HCT116 (cell line): ENCODE measurements around the gene MAP2K2. TPM values are rescaled to one million over a fixed set of nuclear protein-coding genes. Genes with fewer than 3 reads are reported as not detected.

Source experiments
- ATAC-seq: fragments of 200-7000 bp; cut with Tn5 transposase; 2 replicates; pipeline ENCODE4 v1.9.1; 2020; ENCODE audit warnings: mild to moderate bottlenecking, moderate library complexity
- BruUV-seq: library from RNA; stranded (reverse); fragments of 400-500 nt; replicated peaks from 2 replicates; lab custom pipeline; 2021; lab: Mats Ljungman, UMichigan
- CTCF ChIA-PET: fragments of 300-600 bp; sonication (Branson Sonifier 250); formaldehyde crosslinking; loops from one replicate; lab custom pipeline; 2021; ENCODE audit warnings: antibody characterized with exemption; lab: Charles Lee
- POLR2A ChIA-PET: fragments of 300-600, 350-600 bp; sonication (Branson Sonifier 250); formaldehyde crosslinking; loops from one replicate; lab custom pipeline; 2021; ENCODE audit warnings: antibody characterized with exemption; lab: Charles Lee
- RAD21 ChIA-PET, 2 experiments: fragments of 300-600 bp; sonication (Branson Sonifier 250); formaldehyde crosslinking; loops; one replicate each; lab custom pipeline; 2023; ENCODE audit warnings: low total read pairs in 2 of 2; ENCODE audit not compliant: uncharacterized antibody in 2 of 2, unreplicated experiment in 2 of 2, low non-redundant PET in 1 of 2; lab: Charles Lee
- DNase-seq: peaks from one replicate; pipeline ENCODE4 v3.0.0-alpha.2; 2010; ENCODE audit warnings: low read depth, low spot score
- H2AFZ ChIP-seq: fragments of 200-600 bp; shearing (Covaris generic), sonication (generic); 2 replicates; pipeline ENCODE4 v1.6.1; 2017; ENCODE audit warnings: low read depth, mixed run types, mixed read lengths, antibody characterized with exemption, low read length; ENCODE audit not compliant: poor library complexity, severe bottlenecking
- H3K27ac ChIP-seq: 2 replicates; pipeline ENCODE4 v1.5.1; 2012; ENCODE audit warnings: low read depth, low read length
- H3K27me3 ChIP-seq: fragments of 200-600 bp; sonication (generic); 2 replicates; pipeline ENCODE4 v1.6.1; 2016; ENCODE audit warnings: mixed run types, low read length, mixed read lengths; ENCODE audit not compliant: insufficient read depth
- H3K36me3 ChIP-seq, 2 experiments: fragments of 200-500 bp in 1 of 2; fragments of 200-600 bp in 1 of 2; sonication (Bioruptor generic) in 1 of 2; sonication (generic) in 1 of 2; 2 replicates each; pipeline versions ENCODE4 v1.5.1 to v1.6.1; 2014 to 2016; ENCODE audit warnings: low read length in 2 of 2, inconsistent platforms in 1 of 2, mixed read lengths in 1 of 2, mixed run types in 1 of 2; ENCODE audit not compliant: insufficient read depth in 2 of 2, control insufficient read depth in 1 of 2
- H3K4me1 ChIP-seq, 2 experiments: fragments of 200-600 bp in 1 of 2; sonication (generic) in 1 of 2; 2 replicates each; pipeline versions ENCODE4 v1.5.1 to v1.6.1; 2012 to 2017; ENCODE audit warnings: low read length in 2 of 2, inconsistent platforms in 1 of 2, mild to moderate bottlenecking in 1 of 2, mixed read lengths in 1 of 2, mixed run types in 1 of 2, moderate library complexity in 1 of 2; ENCODE audit not compliant: insufficient read depth in 2 of 2, control insufficient read depth in 1 of 2
- H3K4me2 ChIP-seq: fragments of 200-600 bp; sonication (generic); 2 replicates; pipeline ENCODE4 v1.6.1; 2017; ENCODE audit warnings: mixed run types, low read length, mixed read lengths
- H3K4me3 ChIP-seq, 2 experiments: fragments of 200-600 bp in 1 of 2; sonication (generic) in 1 of 2; replicated peaks in 1 of 2; 2 replicates each; pipeline ENCODE4 v1.5.1; 2011 to 2016; ENCODE audit warnings: low read length in 2 of 2, control low read depth in 1 of 2, low read depth in 1 of 2, mild to moderate bottlenecking in 1 of 2, mixed read lengths in 1 of 2, mixed run types in 1 of 2
- H3K79me2 ChIP-seq: fragments of 200-600 bp; sonication (generic); 2 replicates; pipeline ENCODE4 v1.6.1; 2017; ENCODE audit warnings: mild to moderate bottlenecking, mixed run types, low read length, moderate library complexity, mixed read lengths; ENCODE audit not compliant: insufficient read depth
- H3K9ac ChIP-seq: fragments of 200-600 bp; sonication (generic); 2 replicates; pipeline ENCODE4 v1.6.1; 2016; ENCODE audit warnings: low read length, mixed read lengths
- H3K9me2 ChIP-seq: fragments of 200-600 bp; sonication (generic), shearing (Covaris generic); 2 replicates; pipeline ENCODE4 v1.6.1; 2017; ENCODE audit warnings: mixed run types, mild to moderate bottlenecking, moderate library complexity; ENCODE audit not compliant: insufficient read depth
- H3K9me3 ChIP-seq, 2 experiments: fragments of 200-500 bp in 1 of 2; fragments of 200-600 bp in 1 of 2; sonication (Bioruptor generic) in 1 of 2; sonication (generic) in 1 of 2; 2 replicates each; pipeline ENCODE4 v1.6.1; 2014 to 2017; ENCODE audit warnings: low read length in 2 of 2, mixed read lengths in 2 of 2, inconsistent platforms in 1 of 2, low read depth in 1 of 2, mild to moderate bottlenecking in 1 of 2, mixed run types in 1 of 2, moderate library complexity in 1 of 2; ENCODE audit not compliant: control insufficient read depth in 1 of 2, insufficient read depth in 1 of 2
- H4K20me1 ChIP-seq: fragments of 200-600 bp; sonication (generic), shearing (Covaris generic); 2 replicates; pipeline ENCODE4 v1.6.1; 2017; ENCODE audit warnings: mixed run types, mild to moderate bottlenecking, moderate library complexity; ENCODE audit not compliant: insufficient read depth
- CBX3 ChIP-seq: IDR thresholded peaks from 2 replicates; pipeline ENCODE4 v1.6.1; 2012; ENCODE audit warnings: low read depth
- CEBPB ChIP-seq: IDR thresholded peaks from 2 replicates; pipeline ENCODE4 v1.6.1; 2012; ENCODE audit warnings: low read depth
- EGR1 ChIP-seq: IDR thresholded peaks from 2 replicates; pipeline ENCODE4 v1.6.1; 2012; ENCODE audit warnings: low read depth
- ELF1 ChIP-seq: IDR thresholded peaks from 2 replicates; pipeline ENCODE4 v1.6.1; 2012; ENCODE audit warnings: low read depth, borderline replicate concordance
- EZH2 ChIP-seq: fragments of 200-600 bp; sonication (generic); IDR thresholded peaks from 2 replicates; pipeline ENCODE4 v1.6.1; 2017; ENCODE audit warnings: antibody characterized with exemption, mixed run types
- EZH2phosphoT487 ChIP-seq: fragments of 200-600 bp; IDR thresholded peaks from 2 replicates; pipeline ENCODE4 v1.6.1; 2018; ENCODE audit warnings: antibody characterized with exemption, borderline replicate concordance
- FOSL1 ChIP-seq: IDR thresholded peaks from 2 replicates; pipeline ENCODE4 v1.6.1; 2012; ENCODE audit warnings: low read depth
- POLR2A ChIP-seq: IDR thresholded peaks from 2 replicates; pipeline ENCODE4 v1.7.0; 2011; ENCODE audit warnings: borderline replicate concordance; ENCODE audit not compliant: insufficient read depth, insufficient read length; ENCODE audit errors: extremely low read depth
- REST ChIP-seq: IDR thresholded peaks from 2 replicates; pipeline ENCODE4 v1.6.1; 2012; ENCODE audit warnings: low read depth
- SIN3A ChIP-seq: IDR thresholded peaks from 2 replicates; pipeline ENCODE4 v1.6.1; 2012; ENCODE audit warnings: low read depth
- SRF ChIP-seq: IDR thresholded peaks from 2 replicates; pipeline ENCODE4 v1.6.1; 2012; ENCODE audit warnings: low read depth
- YY1 ChIP-seq: IDR thresholded peaks from 2 replicates; pipeline ENCODE4 v1.6.1; 2011; ENCODE audit warnings: low read length, low read depth, moderate library complexity, mild to moderate bottlenecking; ENCODE audit not compliant: insufficient replicate concordance; ENCODE audit errors: extremely low read depth
- ZFX ChIP-seq: fragments of 450-650 bp; IDR thresholded peaks from 2 replicates; pipeline ENCODE4 v1.6.1; 2017
- ZNF274 ChIP-seq: fragments of 200-500 bp; sonication (Bioruptor generic); IDR thresholded peaks from 2 replicates; pipeline ENCODE4 v1.6.1; 2014; ENCODE audit warnings: mild to moderate bottlenecking, low read depth, low read length, inconsistent platforms
- intact Hi-C: fragments of 100-400 bp; cut with micrococcal nuclease; formaldehyde crosslinking; loops from 2 replicates; pipeline ENCODE4 v1.10.0; 2022
- total RNA-seq: library from RNA; stranded (reverse); gene quantifications from one replicate; pipeline ENCODE4 v1.2.1, GENCODE V29; 2021; ENCODE audit not compliant: unreplicated experiment
- TF ChIP-seq, protein P1 (sequence below): IDR thresholded peaks from 2 replicates; pipeline ENCODE4 v1.6.1; 2012
- TF ChIP-seq, protein P2 (sequence below), 3 experiments: fragments of 200-600 bp in 1 of 3; sonication (generic) in 1 of 3; IDR thresholded peaks in 2 of 3; conservative IDR thresholded peaks in 1 of 3; 2 replicates each; pipeline ENCODE4 v1.5.1; 2012 to 2017; ENCODE audit warnings: low read depth in 2 of 3, low read length in 2 of 3, antibody characterized with exemption in 1 of 3, borderline replicate concordance in 1 of 3, control low read depth in 1 of 3, mild to moderate bottlenecking in 1 of 3, mixed read lengths in 1 of 3, mixed run types in 1 of 3, moderate library complexity in 1 of 3; ENCODE audit not compliant: insufficient read depth in 1 of 3
- TF ChIP-seq, protein P3 (sequence below): IDR thresholded peaks from 2 replicates; pipeline ENCODE4 v1.6.1; 2012

The MAP2K2 gene
- total RNA-seq, 1 experiment from 2014 or later, result 186 TPM

DNA sequence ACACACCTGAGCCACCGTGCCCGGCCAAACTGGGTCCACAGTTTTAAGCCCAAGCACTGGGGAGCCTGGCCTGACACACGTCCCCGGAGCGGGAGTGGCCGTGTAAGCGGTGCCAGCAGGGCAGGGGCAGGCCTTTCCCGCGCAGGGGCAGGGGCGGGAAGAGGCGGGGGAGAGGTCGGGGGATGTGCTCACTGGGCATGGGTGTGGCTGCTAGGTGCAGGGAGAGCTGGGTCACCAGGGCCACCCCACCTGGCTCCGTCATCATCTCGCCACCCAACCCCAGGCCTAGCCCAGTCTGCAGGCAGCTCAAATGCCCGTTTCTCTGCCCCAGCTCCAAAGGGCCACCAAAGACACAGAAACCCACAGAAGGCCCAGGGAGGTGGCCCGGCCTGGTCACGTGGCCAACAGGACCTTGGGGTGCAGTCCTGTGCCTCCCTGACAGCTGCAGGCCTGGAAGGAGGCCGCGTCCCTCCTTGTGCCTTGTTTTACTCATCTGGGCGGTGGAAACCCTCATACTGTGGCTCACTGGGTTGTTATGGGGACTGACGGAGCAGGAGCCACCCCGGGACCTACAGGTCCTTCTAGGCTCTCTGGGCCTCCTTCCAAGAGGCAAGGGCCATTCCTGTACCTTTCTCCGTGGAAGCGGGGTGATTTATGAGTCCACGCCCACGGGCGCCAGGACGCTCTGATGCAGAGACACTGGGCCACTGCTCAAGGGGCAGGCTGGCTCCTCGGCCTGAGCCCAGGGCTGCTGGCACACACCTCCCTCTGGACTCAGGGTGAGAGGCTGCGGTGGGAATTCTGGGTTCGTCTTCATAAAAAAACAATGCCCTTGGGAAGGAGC lies 27.7 kb downstream of the MAP2K2 start:
- CTCF ChIA-PET, result no interaction called here
- no peak overlapping the region for H3K9ac ChIP-seq
- TF ChIP-seq REST (no peak), POLR2A (no peak), ZFX (no peak), ZNF274 (no peak), YY1 (no peak), ELF1 (no peak), EZH2phosphoT487 (no peak), EZH2 (no peak), FOSL1 (no peak), CBX3 (no peak), SIN3A (no peak), EGR1 (no peak), SRF (no peak), CEBPB (no peak)
- TF ChIP-seq, protein P1, sequence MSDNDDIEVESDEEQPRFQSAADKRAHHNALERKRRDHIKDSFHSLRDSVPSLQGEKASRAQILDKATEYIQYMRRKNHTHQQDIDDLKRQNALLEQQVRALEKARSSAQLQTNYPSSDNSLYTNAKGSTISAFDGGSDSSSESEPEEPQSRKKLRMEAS, result no peak
- TF ChIP-seq, protein P2, sequence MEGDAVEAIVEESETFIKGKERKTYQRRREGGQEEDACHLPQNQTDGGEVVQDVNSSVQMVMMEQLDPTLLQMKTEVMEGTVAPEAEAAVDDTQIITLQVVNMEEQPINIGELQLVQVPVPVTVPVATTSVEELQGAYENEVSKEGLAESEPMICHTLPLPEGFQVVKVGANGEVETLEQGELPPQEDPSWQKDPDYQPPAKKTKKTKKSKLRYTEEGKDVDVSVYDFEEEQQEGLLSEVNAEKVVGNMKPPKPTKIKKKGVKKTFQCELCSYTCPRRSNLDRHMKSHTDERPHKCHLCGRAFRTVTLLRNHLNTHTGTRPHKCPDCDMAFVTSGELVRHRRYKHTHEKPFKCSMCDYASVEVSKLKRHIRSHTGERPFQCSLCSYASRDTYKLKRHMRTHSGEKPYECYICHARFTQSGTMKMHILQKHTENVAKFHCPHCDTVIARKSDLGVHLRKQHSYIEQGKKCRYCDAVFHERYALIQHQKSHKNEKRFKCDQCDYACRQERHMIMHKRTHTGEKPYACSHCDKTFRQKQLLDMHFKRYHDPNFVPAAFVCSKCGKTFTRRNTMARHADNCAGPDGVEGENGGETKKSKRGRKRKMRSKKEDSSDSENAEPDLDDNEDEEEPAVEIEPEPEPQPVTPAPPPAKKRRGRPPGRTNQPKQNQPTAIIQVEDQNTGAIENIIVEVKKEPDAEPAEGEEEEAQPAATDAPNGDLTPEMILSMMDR (IDR thresholded peaks at IDR 0.05 in 2 of 3, conservative IDR thresholded peaks at IDR 0.05 in 1 of 3; ENCODE audit: borderline replicate concordance in 1 of 3, insufficient read depth in 1 of 3, low read depth in 2 of 3, low read length in 2 of 3), result no peak
- TF ChIP-seq, protein P3, sequence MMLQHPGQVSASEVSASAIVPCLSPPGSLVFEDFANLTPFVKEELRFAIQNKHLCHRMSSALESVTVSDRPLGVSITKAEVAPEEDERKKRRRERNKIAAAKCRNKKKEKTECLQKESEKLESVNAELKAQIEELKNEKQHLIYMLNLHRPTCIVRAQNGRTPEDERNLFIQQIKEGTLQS, result no peak
- TF ChIP-seq, all 23 proteins: peak for 0
- H2AFZ ChIP-seq, result no peak overlapping the region
- POLR2A ChIA-PET, result no interaction called here
- no peak overlapping the region for H3K27ac ChIP-seq
- H3K4me2 ChIP-seq, result no peak overlapping the region
- no peaks in the 10 kb centered on the region for H3K9me2 ChIP-seq
- no peaks in the 10 kb centered on the region for H3K79me2 ChIP-seq
- peaks cover 14% of the 10 kb centered on the region in 2 experiments; a peak in 3 of 4 replicates for H3K36me3 ChIP-seq
- no peak for DNase-seq
- intact Hi-C loops, result no loop called here
- ATAC-seq, result no peak
- H3K4me3 ChIP-seq, result no peak overlapping the region
- no peaks in the 10 kb centered on the region for H3K9me3 ChIP-seq
- no peaks in the 10 kb centered on the region for H3K4me1 ChIP-seq
- RAD21 ChIA-PET, result no interaction called here
- BruUV-seq, result no TSS peak
- H3K27me3 ChIP-seq, result no peaks in the 10 kb centered on the region
- no peaks in the 10 kb centered on the region for H4K20me1 ChIP-seq
